ENCODE data around the gene SRRM2.

DNA sequence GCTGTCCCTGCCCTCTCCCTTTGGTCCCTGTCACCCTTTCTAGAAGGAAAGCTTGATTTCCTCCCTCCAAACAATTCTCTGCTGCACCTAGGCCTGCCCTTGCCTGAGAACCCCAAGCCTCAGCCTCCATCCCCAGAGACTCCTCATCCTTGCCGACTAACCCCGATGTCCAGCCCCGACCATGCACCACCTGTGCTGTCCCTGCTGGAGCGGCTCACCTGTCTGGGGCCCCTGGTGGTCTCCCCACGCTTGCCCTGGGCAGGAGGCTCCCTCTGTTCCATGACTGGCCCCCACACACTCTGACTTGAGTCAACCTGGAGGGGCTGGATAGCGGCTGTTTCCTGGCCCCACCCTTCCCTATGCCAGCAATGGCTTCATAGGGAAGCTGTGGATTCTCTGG, 12.0 kb upstream of the SRRM2 start:
- TF ChIP-seq POLR2A (IDR thresholded peaks at IDR 0.05) (no peak), CTCF (IDR thresholded peaks at IDR 0.05) (no peak)
